ENCODE data around the gene IQCM. TPM values are rescaled to one million over a fixed set of nuclear protein-coding genes. Genes with fewer than 3 reads are reported as not detected.

IQCM gene
- total RNA-seq, 1 experiment from 2014 or later = 0.11 TPM

- POLR2A ChIA-PET = no interaction called here
- no peak for ATAC-seq
- Mint-ChIP-seq H3K36me3 (no peaks in the 10 kb centered on the region), H3K27me3 (ENCODE audit: low read depth) (no peaks in the 10 kb centered on the region), H3K4me1 (no peaks in the 10 kb centered on the region), H3K27ac (no peak overlapping the region), H3K9me3 (no peaks in the 10 kb centered on the region), H3K4me3 (no peak overlapping the region)
- no peak for DNase-seq (ENCODE audit: low spot score)
- no peak for TF ChIP-seq NFATC4 (CRISPR knock-in tag; IDR thresholded peaks at IDR 0.05)
- CTCF ChIA-PET = no interaction called here
Observed at GRCh38 chr4:149426461-149426860, 389.2 kb downstream of the IQCM start.

- H3K27ac Mint-ChIP-seq = no peak overlapping the region
- TF ChIP-seq ZNF512 (CRISPR knock-in tag; IDR thresholded peaks at IDR 0.05; ENCODE audit: borderline replicate concordance) = no peak
- TF ChIP-seq SOX15 (CRISPR knock-in tag; IDR thresholded peaks at IDR 0.05) = no peak
- no peak for TF ChIP-seq RELA (CRISPR knock-in tag; IDR thresholded peaks at IDR 0.05; ENCODE audit: borderline replicate concordance)
- TF ChIP-seq NR1H2 (CRISPR knock-in tag; IDR thresholded peaks at IDR 0.05) = no peak
- TF ChIP-seq STAT6 (CRISPR knock-in tag; conservative IDR thresholded peaks at IDR 0.05; ENCODE audit: low read depth) = no peak
- TF ChIP-seq NFYB (CRISPR knock-in tag; conservative IDR thresholded peaks at IDR 0.05; ENCODE audit: low read depth) = no peak
- TF ChIP-seq FOXK1 (CRISPR knock-in tag; IDR thresholded peaks at IDR 0.05) = no peak
- TF ChIP-seq ZNF532 (CRISPR knock-in tag; IDR thresholded peaks at IDR 0.05; ENCODE audit: borderline replicate concordance) = no peak
- H3K36me3 Mint-ChIP-seq = no peaks in the 10 kb centered on the region
- no peaks in the 10 kb centered on the region for H3K27me3 Mint-ChIP-seq (ENCODE audit: low read depth)
- ATAC-seq (no peak), DNase-seq (ENCODE audit: low spot score) (no peak)
- peaks cover 4% of the 10 kb centered on the region; the same call in 1 of the 2 replicates for H3K9me3 Mint-ChIP-seq
- H3K4me1 Mint-ChIP-seq = 0 out of 2 replicates have a peak, but pooled peaks cover 2% of the 10 kb centered on the region
- POLR2A ChIA-PET = no interaction called here
- H3K4me3 Mint-ChIP-seq = no peak overlapping the region
- CTCF ChIA-PET = no interaction called here
Observed at GRCh38 chr4:149409555-149409962, 406.1 kb downstream of the IQCM start.

GRCh38 chr4:149409146-149409545 is 406.5 kb downstream of the IQCM start:
- Mint-ChIP-seq H3K4me3 (no peak overlapping the region), H3K27me3 (ENCODE audit: low read depth) (no peaks in the 10 kb centered on the region), H3K4me1 (0 out of 2 replicates have a peak, but pooled peaks cover 2% of the 10 kb centered on the region), H3K9me3 (peaks cover 4% of the 10 kb centered on the region; the same call in 1 of the 2 replicates), H3K27ac (no peak overlapping the region), H3K36me3 (no peaks in the 10 kb centered on the region)
- no peak for ATAC-seq
- no peak for DNase-seq (ENCODE audit: low spot score)
- ChIA-PET CTCF (no interaction called here), POLR2A (no interaction called here)
- no peak for TF ChIP-seq ZNF317 (CRISPR knock-in tag; IDR thresholded peaks at IDR 0.05; ENCODE audit: borderline replicate concordance, low read depth)
- TF ChIP-seq PRRX2 (CRISPR knock-in tag; IDR thresholded peaks at IDR 0.05) = no peak
- no peak for TF ChIP-seq NR3C1 (CRISPR knock-in tag; conservative IDR thresholded peaks at IDR 0.05; ENCODE audit: low read depth)
- no peak for TF ChIP-seq GRHL2 (CRISPR knock-in tag; IDR thresholded peaks at IDR 0.05; ENCODE audit: insufficient replicate concordance, severe bottlenecking)
- TF ChIP-seq AFF4 (CRISPR knock-in tag; IDR thresholded peaks at IDR 0.05; ENCODE audit: borderline replicate concordance) = no peak
- no peak for TF ChIP-seq ZNF396 (CRISPR knock-in tag; IDR thresholded peaks at IDR 0.05; ENCODE audit: borderline replicate concordance)
- TF ChIP-seq ZNF416 (CRISPR knock-in tag; IDR thresholded peaks at IDR 0.05) = no peak
- TF ChIP-seq TEAD1 (CRISPR knock-in tag; IDR thresholded peaks at IDR 0.05) = no peak
- no peak for TF ChIP-seq HMGXB4 (CRISPR knock-in tag; IDR thresholded peaks at IDR 0.05)
- no peak for TF ChIP-seq SP1 (CRISPR knock-in tag; conservative IDR thresholded peaks at IDR 0.05)
